A673 (cell line): ENCODE measurements around the gene PTPRK.

ENCODE experiments used
- EZH2 ChIP-seq: fragments of 200-600 bp; sonication (generic); IDR thresholded peaks from 2 replicates; pipeline ENCODE4 v1.6.1; 2017; ENCODE audit warnings: borderline replicate concordance, low read depth, mild to moderate bottlenecking, mixed read lengths, antibody characterized with exemption, low read length; ENCODE audit not compliant: poor library complexity, severe bottlenecking
- TF ChIP-seq, protein P1 (sequence below): fragments of 300-800, 200-600 bp; sonication (generic); conservative IDR thresholded peaks from 2 replicates; pipeline ENCODE4 v1.5.1; 2017; ENCODE audit warnings: low read depth, mild to moderate bottlenecking, antibody characterized with exemption, low read length, moderate library complexity, mixed read lengths

DNA sequence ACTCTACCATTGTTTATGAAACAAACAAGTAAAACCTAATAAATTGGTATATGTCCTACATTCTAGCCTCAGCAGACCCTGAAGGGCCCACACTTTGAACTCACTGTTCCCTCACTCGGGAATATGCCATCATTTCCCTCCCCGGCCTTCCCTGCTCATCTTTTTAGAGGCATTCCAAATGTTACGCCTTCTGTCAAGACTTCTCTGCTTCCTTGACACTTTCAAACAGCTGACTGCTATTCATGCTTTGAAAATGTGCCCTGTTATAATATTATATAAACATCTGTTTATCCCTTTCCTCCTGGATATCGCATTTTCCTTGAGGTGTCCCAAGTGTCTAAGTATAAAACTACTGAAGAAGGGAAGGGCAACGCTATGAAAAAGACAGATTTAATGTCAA lies 370.0 kb downstream of the PTPRK start:
- TF ChIP-seq, protein P1, sequence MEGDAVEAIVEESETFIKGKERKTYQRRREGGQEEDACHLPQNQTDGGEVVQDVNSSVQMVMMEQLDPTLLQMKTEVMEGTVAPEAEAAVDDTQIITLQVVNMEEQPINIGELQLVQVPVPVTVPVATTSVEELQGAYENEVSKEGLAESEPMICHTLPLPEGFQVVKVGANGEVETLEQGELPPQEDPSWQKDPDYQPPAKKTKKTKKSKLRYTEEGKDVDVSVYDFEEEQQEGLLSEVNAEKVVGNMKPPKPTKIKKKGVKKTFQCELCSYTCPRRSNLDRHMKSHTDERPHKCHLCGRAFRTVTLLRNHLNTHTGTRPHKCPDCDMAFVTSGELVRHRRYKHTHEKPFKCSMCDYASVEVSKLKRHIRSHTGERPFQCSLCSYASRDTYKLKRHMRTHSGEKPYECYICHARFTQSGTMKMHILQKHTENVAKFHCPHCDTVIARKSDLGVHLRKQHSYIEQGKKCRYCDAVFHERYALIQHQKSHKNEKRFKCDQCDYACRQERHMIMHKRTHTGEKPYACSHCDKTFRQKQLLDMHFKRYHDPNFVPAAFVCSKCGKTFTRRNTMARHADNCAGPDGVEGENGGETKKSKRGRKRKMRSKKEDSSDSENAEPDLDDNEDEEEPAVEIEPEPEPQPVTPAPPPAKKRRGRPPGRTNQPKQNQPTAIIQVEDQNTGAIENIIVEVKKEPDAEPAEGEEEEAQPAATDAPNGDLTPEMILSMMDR: no peak
- no peak for TF ChIP-seq EZH2
